GM15510 (cell line): Measurements from ENCODE around the gene TMEM132D.

Source experiments
- POLR2A ChIP-seq: IDR thresholded peaks from 3 replicates; pipeline ENCODE4 v1.6.1; 2011; ENCODE audit warnings: borderline replicate concordance; ENCODE audit not compliant: insufficient read length; ENCODE audit errors: extremely low read depth

TMEM132D gene

DNA sequence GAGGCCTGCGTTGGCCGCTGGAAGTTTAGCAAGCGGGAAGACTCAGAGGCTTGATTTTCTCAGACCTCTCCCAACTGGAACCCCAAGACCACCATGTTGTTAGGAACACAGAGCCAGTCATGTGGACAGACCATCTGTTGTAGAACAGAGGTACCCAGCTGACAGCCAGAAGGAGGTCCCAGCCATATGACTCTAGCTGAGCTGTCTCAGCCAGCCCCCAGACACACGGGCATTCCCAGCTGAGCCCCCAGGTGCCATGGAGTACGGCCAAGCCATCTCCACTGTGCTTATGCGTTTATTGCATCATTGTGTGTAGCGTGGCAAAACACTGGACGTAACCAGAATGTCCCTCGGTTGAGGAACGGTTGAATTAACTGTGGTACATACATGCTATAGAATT lies 421.9 kb downstream of the TMEM132D start:
- TF ChIP-seq POLR2A = no peak

DNA sequence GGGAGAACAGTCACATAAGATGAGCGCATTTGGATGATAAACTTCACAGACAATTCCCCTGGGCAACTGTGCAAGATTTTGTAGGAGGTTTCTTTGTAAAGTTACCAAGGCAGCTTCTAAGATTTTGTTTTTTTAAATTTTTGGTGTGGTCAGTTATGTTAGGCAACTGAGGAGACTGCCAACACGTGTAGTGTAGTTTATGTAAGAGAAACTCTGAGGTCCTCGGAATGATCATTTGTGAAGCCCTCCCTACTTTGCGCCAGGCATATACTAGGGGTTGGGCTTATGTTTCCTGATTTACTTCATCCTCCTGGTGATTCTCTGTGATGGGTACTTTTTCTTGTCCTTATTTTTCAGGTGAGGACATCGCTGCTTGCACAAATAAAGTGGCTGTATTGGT lies 433.6 kb downstream of the TMEM132D start:
- TF ChIP-seq POLR2A = no peak

- no peak for TF ChIP-seq POLR2A
These were observed 436.1 kb downstream of the TMEM132D start for GRCh38 chr12:129467726-129468125.

- TF ChIP-seq POLR2A = no peak
These were observed 436.5 kb downstream of the TMEM132D start for GRCh38 chr12:129467289-129467688.

DNA sequence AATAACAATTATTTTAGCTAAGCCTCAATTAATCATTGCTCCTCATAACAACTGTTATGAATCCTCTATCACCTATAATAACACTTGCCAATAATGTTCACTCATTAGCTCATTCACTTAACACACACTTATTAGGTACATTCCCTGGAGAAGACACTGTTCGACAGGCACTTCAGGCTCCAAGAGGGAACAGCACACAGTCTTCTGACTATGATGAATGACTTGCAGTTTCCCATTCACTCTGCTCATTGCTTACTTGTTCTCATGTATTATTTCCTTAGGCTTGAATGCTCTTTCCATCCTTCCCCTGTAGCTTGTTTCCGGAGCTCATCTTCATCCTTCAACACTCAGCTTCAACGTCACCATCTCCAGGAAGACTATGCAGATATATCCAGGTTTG lies 437.3 kb downstream of the TMEM132D start:
- TF ChIP-seq POLR2A = no peak

- no peak for TF ChIP-seq POLR2A
These were observed 443.9 kb downstream of the TMEM132D start for GRCh38 chr12:129459886-129460285.

- TF ChIP-seq POLR2A = no peak
These were observed 457.1 kb downstream of the TMEM132D start for GRCh38 chr12:129446696-129447095.

GRCh38 chr12:129440278-129440677 lies 463.5 kb downstream of the TMEM132D start:
- no peak for TF ChIP-seq POLR2A

DNA sequence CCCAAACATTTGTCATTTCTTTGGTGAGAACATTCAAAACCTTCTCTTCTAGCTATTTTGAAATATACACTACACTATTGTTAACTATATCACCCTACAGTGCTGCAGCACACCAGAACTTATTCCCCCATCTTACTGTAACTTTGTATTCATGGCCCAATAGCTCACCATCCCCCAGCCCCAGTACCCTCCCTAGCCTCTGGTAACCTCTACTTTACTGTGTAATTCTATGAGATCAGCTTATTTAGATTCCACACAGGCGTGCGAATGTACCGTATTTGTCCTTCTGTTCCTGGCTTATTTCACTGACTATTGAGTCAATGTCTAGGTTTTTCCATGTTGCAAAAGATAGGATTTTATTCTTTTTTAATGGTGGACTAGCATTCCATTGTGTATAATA lies 469.0 kb downstream of the TMEM132D start:
- no peak for TF ChIP-seq POLR2A

DNA sequence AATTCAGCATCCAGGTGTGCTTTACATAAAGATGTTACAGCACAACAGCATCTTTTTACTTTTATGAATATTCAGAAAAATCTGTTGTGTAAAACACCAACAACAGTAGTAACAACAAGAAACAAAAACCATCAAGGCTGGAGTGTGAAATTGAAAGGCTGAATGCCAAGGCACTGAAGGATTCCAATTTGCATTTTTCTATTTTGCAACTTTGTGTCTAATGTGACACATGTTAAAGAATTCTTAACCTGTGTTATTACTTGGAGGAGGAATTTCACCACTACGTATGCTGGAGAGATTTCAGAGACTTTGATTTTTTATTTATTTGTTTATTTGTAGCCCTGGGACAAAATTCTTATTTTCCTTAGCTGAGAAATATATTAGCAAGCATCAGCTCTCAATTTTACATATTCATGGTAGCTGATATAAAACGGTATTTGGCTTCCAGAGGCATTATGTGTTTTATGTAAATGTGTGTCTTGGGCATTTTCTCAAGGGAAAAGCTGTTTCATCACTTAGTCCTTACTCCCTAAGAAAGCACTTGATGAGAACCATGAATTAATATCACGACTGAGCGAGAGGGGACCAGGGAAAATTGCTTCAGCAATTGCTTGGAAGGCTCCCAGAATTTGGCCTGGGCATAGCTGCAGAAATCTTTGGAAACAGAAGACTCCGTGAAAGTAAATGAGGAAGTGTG lies 475.4 kb downstream of the TMEM132D start:
- TF ChIP-seq POLR2A = no peak

GRCh38 chr12:129423041-129423580 lies 480.7 kb downstream of the TMEM132D start:
- TF ChIP-seq POLR2A = no peak

GRCh38 chr12:129413295-129413694 lies 490.5 kb downstream of the TMEM132D start:
- no peak for TF ChIP-seq POLR2A

GRCh38 chr12:129409281-129409680 lies 494.5 kb downstream of the TMEM132D start:
- TF ChIP-seq POLR2A = no peak

DNA sequence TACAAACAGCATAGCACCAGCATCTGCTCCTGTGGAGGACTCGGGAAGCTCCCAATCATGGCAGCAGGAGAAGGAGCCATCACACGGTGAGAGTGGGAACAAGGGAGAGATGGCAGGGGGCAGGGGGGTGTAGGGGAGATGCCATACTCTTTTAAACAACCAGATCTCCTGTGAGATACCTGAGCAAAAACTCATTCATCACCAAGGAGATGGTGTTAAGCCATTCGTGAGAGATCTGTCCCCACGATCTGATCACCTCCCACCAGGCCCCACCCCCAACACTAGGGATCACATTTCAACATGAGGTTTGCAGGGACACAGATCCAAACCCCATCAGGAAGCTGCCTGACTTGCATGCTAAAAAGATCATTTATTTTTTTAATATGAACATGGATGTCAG lies 499.3 kb downstream of the TMEM132D start:
- no peak for TF ChIP-seq POLR2A

- no peak for TF ChIP-seq POLR2A
These were observed 502.3 kb downstream of the TMEM132D start for GRCh38 chr12:129401572-129401971.

- no peak for TF ChIP-seq POLR2A
These were observed 509.5 kb downstream of the TMEM132D start for GRCh38 chr12:129394177-129394825.

DNA sequence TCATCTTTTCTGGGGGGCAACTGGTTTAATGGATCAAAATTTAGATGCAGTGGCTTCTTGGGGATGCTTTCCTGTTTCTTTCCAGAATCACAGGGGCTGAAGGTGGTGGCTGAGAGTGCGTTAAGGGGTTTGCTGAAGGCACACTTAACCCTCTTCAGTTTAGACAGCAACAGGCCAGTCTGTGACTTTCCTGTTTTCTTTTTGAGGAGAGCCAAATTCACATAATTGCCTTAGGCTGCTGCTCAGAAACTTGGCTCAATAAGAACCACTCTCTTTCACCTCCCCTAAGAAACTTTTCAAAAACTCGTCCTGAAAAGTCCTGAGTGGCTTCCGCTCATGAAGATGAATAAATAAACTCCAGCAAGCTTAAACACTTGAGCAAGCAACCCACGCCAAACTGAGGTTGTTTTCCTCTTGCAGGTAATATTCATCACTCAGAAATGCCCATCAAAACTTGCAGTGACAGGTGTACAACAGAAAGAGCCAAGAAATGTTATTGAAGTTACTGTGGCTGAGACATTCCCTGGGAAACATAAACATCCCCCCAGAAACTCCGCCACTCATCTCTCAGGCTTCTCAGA lies 510.4 kb downstream of the TMEM132D start:
- no peak for TF ChIP-seq POLR2A

DNA sequence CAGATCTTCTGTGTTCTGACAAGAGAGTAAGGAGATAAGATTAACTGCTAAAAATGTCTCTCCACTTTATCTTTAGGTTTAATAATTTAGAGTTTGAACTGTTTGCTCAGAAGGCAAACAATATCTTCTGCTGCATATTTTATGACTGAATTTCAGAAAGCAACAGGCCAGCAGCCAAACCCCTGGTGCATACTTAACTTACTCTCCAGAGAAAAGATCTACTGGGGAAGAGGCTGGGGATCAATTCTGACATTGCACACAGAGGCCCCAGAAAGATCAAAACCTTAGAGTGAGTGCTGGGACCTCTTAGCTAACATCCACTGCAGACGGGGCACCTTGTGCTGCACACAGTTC lies 518.2 kb downstream of the TMEM132D start:
- TF ChIP-seq POLR2A = no peak
